HepG2 (cell line): ENCODE data around the gene CSKMT. TPM values are rescaled to one million over a fixed set of nuclear protein-coding genes. Genes with fewer than 3 reads are reported as not detected.

Experiments used
- ATAC-seq: fragments of 200-7000 bp; cut with Tn5 transposase; 3 replicates; pipeline ENCODE4 v1.9.1; 2020; ENCODE audit warnings: mild to moderate bottlenecking, moderate library complexity
- BruUV-seq: library from RNA; stranded (reverse); fragments of 400-500 nt; replicated peaks from 2 replicates; lab custom pipeline; 2021; lab: Mats Ljungman, UMichigan
- CTCF ChIA-PET: fragments of 300-600 bp; formaldehyde crosslinking; extraction: SDS; loops from one replicate; lab custom pipeline; 2021; ENCODE audit warnings: low total read pairs, inconsistent platforms, low intra/inter-chr PET ratio; lab: Yijun Ruan, JAX
- POLR2A ChIA-PET: fragments of 350-600 bp; sonication (Branson Sonifier 250); formaldehyde crosslinking; loops from one replicate; lab custom pipeline; 2020; ENCODE audit warnings: antibody characterized with exemption, inconsistent platforms; lab: Yijun Ruan, JAX
- DNase-seq: peaks from one replicate; pipeline ENCODE4 v3.0.0-alpha.2; 2015; ENCODE audit warnings: low spot score
- FAIRE-seq: peaks from 3 replicates; lab custom pipeline; 2011; peaks lifted over from hg19 to GRCh38; lab: Jason Lieb, UNC
- H2AFZ ChIP-seq: one replicate; pipeline ENCODE4 v1.6.1; 2011; ENCODE audit warnings: low read length, inconsistent platforms
- H3K27ac ChIP-seq: fragments of 300-600 bp; 3 replicates; pipeline ENCODE4 v1.8.0; 2011; ENCODE audit warnings: mixed run types, mild to moderate bottlenecking, mixed read lengths, low read length, inconsistent platforms; ENCODE audit not compliant: insufficient read depth; ENCODE audit errors: extremely low read length
- H3K27me3 ChIP-seq, 2 experiments: fragments of 200-600 bp in 1 of 2; 2 replicates in 1 of 2; 3 replicates in 1 of 2; pipeline versions ENCODE4 v1.6.0 to v1.8.0; 2011; ENCODE audit warnings: low read length in 2 of 2, mild to moderate bottlenecking in 2 of 2, moderate library complexity in 2 of 2, inconsistent platforms in 1 of 2; ENCODE audit not compliant: insufficient read depth in 2 of 2, control insufficient read depth in 1 of 2
- H3K36me3 ChIP-seq, 2 experiments: fragments of 200-600 bp in 1 of 2; replicated peaks in 1 of 2; 2 replicates in 1 of 2; 3 replicates in 1 of 2; pipeline versions ENCODE4 v1.5.1 to v1.8.0; 2011; ENCODE audit warnings: low read length in 2 of 2, inconsistent platforms in 1 of 2; ENCODE audit not compliant: insufficient read depth in 2 of 2, control insufficient read depth in 1 of 2
- H3K4me1 ChIP-seq: 2 replicates; pipeline ENCODE4 v1.5.1; 2012; ENCODE audit warnings: low read length, inconsistent platforms; ENCODE audit not compliant: insufficient read depth
- H3K4me2 ChIP-seq: 2 replicates; pipeline ENCODE4 v1.6.0; 2011; ENCODE audit warnings: low read depth, low read length, inconsistent platforms
- H3K4me3 ChIP-seq, 3 experiments: fragments of 200-600 bp in 1 of 3; sonication (generic), shearing (Covaris generic) in 1 of 3; replicated peaks in 1 of 3; 2 replicates each; pipeline ENCODE4 v1.5.1; 2011 to 2016; ENCODE audit warnings: low read length in 3 of 3, inconsistent platforms in 2 of 3, low read depth in 2 of 3, mild to moderate bottlenecking in 2 of 3, control low read depth in 1 of 3, mixed read lengths in 1 of 3; ENCODE audit not compliant: insufficient read depth in 1 of 3
- H3K79me2 ChIP-seq: one replicate; pipeline ENCODE4 v1.6.1; 2011; ENCODE audit warnings: low read length, inconsistent platforms; ENCODE audit not compliant: insufficient read depth
- H3K9ac ChIP-seq: 2 replicates; pipeline ENCODE4 v1.6.0; 2011; ENCODE audit warnings: mild to moderate bottlenecking, low read depth, low read length, inconsistent platforms; ENCODE audit not compliant: insufficient read depth
- H3K9me3 ChIP-seq: 2 replicates; pipeline ENCODE4 v1.5.1; 2012; ENCODE audit warnings: mild to moderate bottlenecking, low read length
- H4K20me1 ChIP-seq: 2 replicates; pipeline ENCODE4 v1.6.0; 2011; ENCODE audit warnings: inconsistent platforms, mild to moderate bottlenecking, low read length, moderate library complexity; ENCODE audit not compliant: insufficient read depth
- CBX1 ChIP-seq: IDR thresholded peaks from one replicate; pipeline ENCODE4 v1.6.1; 2016; ENCODE audit warnings: antibody characterized with exemption, low read depth
- CSRNP1 ChIP-seq: sonication (generic); formaldehyde crosslinking; IDR thresholded peaks from 2 replicates; pipeline ENCODE4 v1.8.1; 2023; ENCODE audit warnings: mild to moderate bottlenecking, missing genetic modification reagents
- ETS1 ChIP-seq: sonication (generic); formaldehyde crosslinking; IDR thresholded peaks from 2 replicates; pipeline ENCODE4 v1.4.0; 2020; ENCODE audit warnings: missing genetic modification reagents
- GMEB2 ChIP-seq: IDR thresholded peaks from 2 replicates; pipeline ENCODE4 v1.6.1; 2016; ENCODE audit warnings: missing biosample characterization, missing genetic modification reagents, low read depth
- KDM5A ChIP-seq: fragments of 200-600 bp; sonication (generic); IDR thresholded peaks from 2 replicates; pipeline ENCODE4 v1.7.0; 2018; ENCODE audit warnings: antibody characterized with exemption, mild to moderate bottlenecking, low read length, borderline replicate concordance
- MAF1 ChIP-seq: sonication (generic); formaldehyde crosslinking; IDR thresholded peaks from 2 replicates; pipeline ENCODE4 v1.5.0; 2020; ENCODE audit warnings: missing genetic modification reagents, borderline replicate concordance
- POLR2AphosphoS5 ChIP-seq: IDR thresholded peaks from 2 replicates; pipeline ENCODE4 v1.6.1; 2012; ENCODE audit warnings: low read depth, low read length
- SP5 ChIP-seq: IDR thresholded peaks from 2 replicates; pipeline ENCODE4 v1.6.1; 2016; ENCODE audit warnings: low read depth, borderline replicate concordance
- ZNF235 ChIP-seq: sonication (generic); formaldehyde crosslinking; IDR thresholded peaks from 2 replicates; pipeline ENCODE4 v1.8.1; 2023; ENCODE audit warnings: mild to moderate bottlenecking, missing genetic modification reagents, borderline replicate concordance
- ZNF362 ChIP-seq: sonication (generic); formaldehyde crosslinking; IDR thresholded peaks from 2 replicates; pipeline ENCODE4 v1.4.0; 2020; ENCODE audit warnings: missing genetic modification reagents, mild to moderate bottlenecking, borderline replicate concordance
- ZNF484 ChIP-seq: sonication (generic); formaldehyde crosslinking; IDR thresholded peaks from 2 replicates; pipeline ENCODE4 v1.5.1; 2020; ENCODE audit warnings: mild to moderate bottlenecking, low read depth, missing genetic modification reagents, borderline replicate concordance
- ZNF549 ChIP-seq: sonication (generic); formaldehyde crosslinking; IDR thresholded peaks from 2 replicates; pipeline ENCODE4 v1.5.0; 2020; ENCODE audit warnings: missing genetic modification reagents
- WGBS: methylation state at CpG from one replicate; pipeline ENCODE4 v1.1.6; 2017; ENCODE audit warnings: low lambda C conversion rate; 5-methylcytosine and 5-hydroxymethylcytosine counted together
- in situ Hi-C: cut with HindIII; loops from 2 replicates; pipeline ENCODE4 v1.10.0; 2017; ENCODE audit warnings: low pct_unique_long_range_greater_than_20kb; ENCODE audit not compliant: extremely low pct_ligation_motif_present
- intact Hi-C: fragments of 100-400 bp; cut with micrococcal nuclease; formaldehyde crosslinking; loops from one replicate; pipeline ENCODE4 v1.10.0; 2022; ENCODE audit not compliant: unreplicated experiment
- polyA plus RNA-seq, 8 experiments: library from polyadenylated mRNA; depleted of rRNA in 3 of 8; stranded (reverse) in 7 of 8; unstranded in 1 of 8; fragments of >200 nt; fragmentation: Illumina TruSeq in 4 of 8; extraction: Trizol in 4 of 8; gene quantifications; 2 replicates each; pipeline versions ENCODE4 v1.2.1 to v1.2.3, GENCODE V29; 2011 to 2016; ENCODE audit warnings: low read depth in 4 of 8, missing spikeins in 1 of 8, mixed read lengths in 1 of 8; ENCODE audit not compliant: insufficient read depth in 1 of 8
- total RNA-seq, 5 experiments: library from RNA; depleted of rRNA; stranded (reverse); fragments of >200 nt; fragmentation: Illumina TruSeq; extraction: Trizol; gene quantifications; 2 replicates each; pipeline ENCODE4 v1.2.3, GENCODE V29; 2016; ENCODE audit warnings: low read depth in 1 of 5
- TF ChIP-seq, protein P1 (sequence below): sonication (generic); formaldehyde crosslinking; IDR thresholded peaks from 2 replicates; pipeline ENCODE4 v1.8.1; 2023; ENCODE audit warnings: mild to moderate bottlenecking, inconsistent platforms, moderate library complexity, missing genetic modification reagents, borderline replicate concordance

The CSKMT gene
- total and polyA plus RNA-seq, 2 of the 13 experiments (the other 11 are each of a cell fraction or from before 2014, with no cell fraction given) = 7.6 to 31.8 TPM

- intact Hi-C loops = no loop called here
- peak; percentile 95 for DNase-seq
- Histone ChIP-seq H4K20me1 (no peaks in the 10 kb centered on the region), H3K9me3 (no peaks in the 10 kb centered on the region), H3K9ac (peak within 1 kb of the TSS; percentile 83), H3K27ac (peak within 1 kb of the TSS; percentile 72), H3K27me3 (no peaks in the 10 kb centered on the region; a peak in 1 of 5 replicates), H2AFZ (no peak within 1 kb of the TSS), H3K4me2 (peak within 1 kb of the TSS; percentile 93), H3K79me2 (peaks cover 4% of the 10 kb centered on the region), H3K4me1 (peaks cover 21% of the 10 kb centered on the region), H3K4me3 (peak within 1 kb of the TSS; percentile 74 to 90 (median 81)), H3K36me3 (peaks cover 11 to 19% of the 10 kb centered on the region in 2 experiments)
- peak; percentile 95 for ATAC-seq
- 7% methylated on average over 18 of the region's 77 CpGs for WGBS
- in situ Hi-C loops = no loop called here
- POLR2A ChIA-PET = interaction anchor here (0.7 to 4.5 kb wide), 28 partner anchors 10 to 234 kb away, joined by 3 to 80 read pairs (median 6); partner anchors contain the start of genes C11orf98, CSKMT, EEF1G and EML3
- peak; percentile 89 for FAIRE-seq
- CTCF ChIA-PET = interaction anchor here (1.9 kb wide), 1 partner anchor 9 kb away, joined by 6 read pairs; the partner anchor contains the start of genes EML3 and ROM1
- no TSS peak for BruUV-seq
- TF ChIP-seq ETS1 (no peak), KDM5A (peak; percentile 27; the same call in 1 of the 2 replicates), ZNF235 (CRISPR knock-in tag) (no peak), ZNF484 (CRISPR knock-in tag) (no peak), CSRNP1 (peak; percentile 75; the same call in 1 of the 2 replicates), ZNF549 (CRISPR knock-in tag) (no peak), MAF1 (no peak), GMEB2 (CRISPR knock-in tag) (no peak), SP5 (CRISPR knock-in tag) (peak; percentile 90), ZNF362 (no peak), POLR2AphosphoS5 (peak; percentile 70), CBX1 (no peak)
- TF ChIP-seq, protein P1, sequence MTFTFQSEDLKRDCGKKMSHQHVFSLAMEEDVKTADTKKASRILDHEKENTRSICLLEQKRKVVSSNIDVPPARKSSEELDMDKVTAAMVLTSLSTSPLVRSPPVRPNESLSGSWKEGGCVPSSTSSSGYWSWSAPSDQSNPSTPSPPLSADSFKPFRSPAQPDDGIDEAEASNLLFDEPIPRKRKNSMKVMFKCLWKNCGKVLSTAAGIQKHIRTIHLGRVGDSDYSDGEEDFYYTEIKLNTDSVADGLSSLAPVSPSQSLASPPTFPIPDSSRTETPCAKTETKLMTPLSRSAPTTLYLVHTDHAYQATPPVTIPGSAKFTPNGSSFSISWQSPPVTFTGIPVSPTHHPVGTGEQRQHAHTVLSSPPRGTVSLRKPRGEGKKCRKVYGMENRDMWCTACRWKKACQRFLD = 0 out of 2 replicates have a peak, but pooled peaks have one; percentile 68
These were observed 43.3 kb upstream of the CSKMT start, which contains the start of gene B3GAT3 for GRCh38 chr11:62621567-62622470. Gene B3GAT3 (minus strand): TSS chr11:62621986. CDS start chr11:62621947, 39 bp downstream.
